ENCODE measurements around the gene CNTN3.

Gene CNTN3

DNA sequence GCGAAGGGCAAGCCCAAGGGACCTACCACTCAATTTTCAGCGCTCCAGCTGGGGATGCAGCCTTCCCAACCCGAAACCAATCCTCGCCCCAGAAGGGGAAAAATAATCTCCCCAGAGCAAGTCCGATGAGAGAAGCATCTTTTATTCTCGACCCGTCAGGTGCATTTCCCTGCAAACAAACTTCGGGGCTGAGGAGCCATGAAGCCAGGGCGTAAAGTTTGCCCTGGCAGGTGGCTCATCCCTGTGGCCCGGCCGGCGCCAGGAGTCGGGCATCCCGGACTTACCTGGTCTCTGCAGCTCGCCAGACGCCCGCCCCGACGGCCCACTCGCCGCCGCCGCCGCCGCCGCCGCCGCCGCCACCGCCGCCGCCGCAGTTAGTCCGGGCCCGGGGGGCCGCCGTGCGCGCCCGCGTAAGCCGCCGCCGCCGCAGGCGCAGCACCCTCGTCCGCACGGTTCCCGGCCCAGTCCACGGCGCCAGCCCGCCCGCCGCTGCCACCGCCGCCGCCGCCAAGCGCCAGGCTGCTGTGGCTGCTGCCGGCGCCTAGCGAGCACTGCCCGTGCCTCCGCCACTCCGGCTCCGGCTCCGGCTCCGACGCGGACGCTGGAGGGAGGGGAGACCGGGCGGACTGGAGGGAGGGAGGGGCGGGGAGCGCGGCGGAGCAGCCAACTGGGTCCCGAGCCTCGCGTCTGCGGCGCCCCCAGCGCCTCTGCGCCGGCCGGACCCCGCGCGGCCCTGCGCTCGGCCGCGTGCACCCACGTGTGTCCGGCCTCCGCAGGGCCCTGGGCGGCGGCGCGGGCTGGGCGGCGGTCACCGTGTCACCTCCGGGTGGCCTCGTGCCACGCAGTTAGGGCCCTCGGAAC, at the start of gene CNTN3:
TSS of gene CNTN3 (minus strand) at position 553 of the 861 bp plus-strand sequence. CDS start 93,547 bp downstream, outside the sequence.
- peak; percentile 58 for DNase-seq (ENCODE audit: low spot score)

DNA sequence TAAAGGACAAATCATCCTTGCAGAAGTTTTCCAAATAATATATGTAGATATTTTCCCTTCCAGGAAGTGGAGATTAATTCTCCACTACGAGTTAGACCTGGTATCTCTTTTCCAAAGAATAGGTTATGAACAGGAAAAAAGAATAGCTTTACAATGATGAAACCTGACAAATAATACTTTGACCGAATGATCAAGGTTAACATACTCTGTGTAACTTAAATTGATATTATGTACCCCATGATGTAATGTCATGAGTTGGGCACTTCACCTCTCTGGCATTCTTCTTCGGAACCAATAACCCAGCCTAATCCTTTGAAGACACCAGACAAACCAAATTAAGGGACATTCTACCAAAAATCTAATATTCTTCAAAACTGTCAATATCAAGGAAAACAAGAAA, 48.7 kb upstream of the CNTN3 start:
- no peak for DNase-seq (ENCODE audit: low spot score)

GRCh38 chr3:74661672-74662071, 47.2 kb upstream of the CNTN3 start:
- peak; percentile 17 for DNase-seq (ENCODE audit: low spot score)

DNA sequence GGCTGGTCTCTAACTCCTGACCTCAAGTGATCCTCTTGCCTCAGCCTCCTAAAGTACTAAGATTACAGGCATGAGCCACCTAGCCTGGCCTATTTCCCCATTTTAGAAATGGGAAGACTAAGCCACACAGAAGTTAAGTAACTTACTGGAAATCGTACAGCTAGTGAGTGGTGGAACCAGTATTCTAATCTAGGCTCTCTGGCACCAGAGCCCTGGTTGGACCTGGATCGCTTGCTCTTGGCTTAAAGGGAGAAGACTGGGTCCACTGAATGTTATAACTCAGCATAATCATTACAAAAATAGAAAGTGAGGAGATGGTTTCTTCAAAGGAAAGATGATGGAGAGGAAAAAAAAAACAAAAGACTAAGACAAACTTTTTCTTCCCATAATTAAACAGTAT, 37.4 kb upstream of the CNTN3 start:
- no peak for DNase-seq (ENCODE audit: low spot score)

GRCh38 chr3:74651292-74651691, 36.8 kb upstream of the CNTN3 start:
- peak; percentile 45 for DNase-seq (ENCODE audit: low spot score)

- DNase-seq (ENCODE audit: low spot score), result no peak
These were observed 33.6 kb upstream of the CNTN3 start for GRCh38 chr3:74648107-74648506.

GRCh38 chr3:74646094-74646493, 31.6 kb upstream of the CNTN3 start:
- DNase-seq (ENCODE audit: low spot score), result no peak

GRCh38 chr3:74643636-74644035, 29.2 kb upstream of the CNTN3 start:
- no peak for DNase-seq (ENCODE audit: low spot score)

GRCh38 chr3:74642876-74643275, 28.4 kb upstream of the CNTN3 start:
- DNase-seq (ENCODE audit: low spot score), result no peak

- peak; percentile 6 for DNase-seq (ENCODE audit: low spot score)
These were observed 25.8 kb upstream of the CNTN3 start for GRCh38 chr3:74640211-74640610.

DNA sequence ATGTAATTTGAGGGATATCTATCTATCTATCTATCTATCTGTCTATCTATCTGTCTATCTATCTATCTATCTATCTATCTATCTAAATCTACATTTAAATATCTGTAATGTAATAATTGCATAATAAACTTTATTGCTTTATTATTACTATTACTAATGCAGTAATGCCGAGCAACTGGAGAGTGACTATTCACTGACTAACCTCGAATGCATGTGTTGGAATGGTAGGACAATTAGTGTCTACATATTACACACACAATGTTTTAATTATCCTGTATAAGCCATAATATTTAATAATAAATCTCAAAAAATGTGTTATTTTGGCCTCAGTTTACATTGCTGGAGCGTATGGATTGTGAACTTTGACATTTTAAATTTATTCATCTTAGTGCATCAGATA, 25.2 kb upstream of the CNTN3 start:
- no peak for DNase-seq (ENCODE audit: low spot score)

DNA sequence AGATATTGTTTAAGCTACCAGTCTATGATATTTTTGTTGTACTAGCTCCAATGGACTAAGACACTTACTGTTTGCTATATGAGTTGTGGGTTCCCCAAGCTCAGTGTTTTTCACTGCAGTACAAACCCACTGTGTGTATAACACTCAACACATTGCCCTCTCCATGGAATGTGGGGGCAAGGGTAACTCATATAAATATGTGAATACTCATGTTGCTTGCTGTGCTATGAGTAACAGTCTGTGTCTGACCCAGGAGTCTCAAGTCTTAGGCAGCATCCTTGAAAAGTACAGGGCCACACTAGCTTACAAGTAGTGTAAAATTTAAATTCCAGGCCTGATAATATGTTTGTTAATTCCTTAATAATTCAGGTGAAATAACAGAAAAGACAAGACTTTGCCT, 22.5 kb upstream of the CNTN3 start:
- DNase-seq (ENCODE audit: low spot score), result peak; percentile 6

GRCh38 chr3:74633021-74633420, 18.6 kb upstream of the CNTN3 start:
- DNase-seq (ENCODE audit: low spot score), result no peak

DNA sequence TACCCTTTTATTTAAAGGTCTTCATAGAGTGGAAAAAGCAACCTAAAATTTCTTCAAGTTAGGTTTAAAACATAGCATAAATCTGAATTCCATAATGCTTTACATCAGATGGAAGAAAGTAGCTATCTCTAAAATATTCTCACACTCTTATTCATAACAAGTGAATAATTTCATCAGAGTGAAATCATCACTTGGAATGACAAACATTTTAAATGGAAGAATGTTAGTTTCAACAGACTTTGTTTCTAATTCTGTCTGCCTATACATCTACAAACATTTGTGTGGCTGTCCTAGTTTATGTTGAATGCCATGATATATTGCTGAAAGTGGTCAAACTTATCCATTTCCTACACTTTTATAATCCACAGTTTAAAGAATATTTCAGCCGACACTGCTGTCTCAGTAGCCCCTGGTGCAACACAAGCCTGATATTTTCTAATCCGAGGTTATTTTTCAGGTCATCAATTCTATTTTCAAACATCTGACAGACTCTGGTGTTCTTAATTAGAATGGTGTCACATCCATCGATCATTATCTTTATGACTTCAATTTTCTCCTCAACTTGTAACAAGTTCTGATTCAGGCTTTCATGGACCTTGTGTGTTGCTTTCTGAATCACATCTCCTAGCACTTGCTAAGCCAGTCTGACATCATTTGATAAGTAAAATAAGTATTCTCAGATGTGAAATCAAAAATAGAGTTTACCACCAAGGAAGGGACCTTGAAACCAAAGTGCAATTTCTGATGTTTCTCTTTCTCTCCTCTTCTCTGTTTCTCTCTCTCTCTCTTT, 17.1 kb upstream of the CNTN3 start:
- no peak for DNase-seq (ENCODE audit: low spot score)

DNA sequence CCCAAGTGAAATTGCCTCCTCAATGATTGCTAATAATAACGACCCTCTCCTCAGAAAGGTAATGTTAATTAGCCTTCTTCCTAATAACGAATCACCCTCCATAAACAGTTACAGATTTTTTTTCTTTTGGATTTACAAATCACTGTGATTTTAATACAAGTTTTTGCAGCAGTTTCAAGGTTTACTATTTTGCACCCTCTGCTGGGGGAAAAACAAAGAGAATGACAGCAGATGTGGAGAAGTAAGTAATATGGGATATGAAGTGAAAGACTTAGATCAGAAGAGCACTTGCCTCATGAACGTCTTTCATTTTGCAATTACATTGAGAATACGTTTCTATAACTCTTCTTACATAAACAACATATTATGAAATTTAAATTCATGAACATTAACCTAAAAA, 16.1 kb upstream of the CNTN3 start:
- DNase-seq (ENCODE audit: low spot score), result peak; percentile 34

GRCh38 chr3:74626011-74626410, 11.6 kb upstream of the CNTN3 start:
- no peak for DNase-seq (ENCODE audit: low spot score)

DNA sequence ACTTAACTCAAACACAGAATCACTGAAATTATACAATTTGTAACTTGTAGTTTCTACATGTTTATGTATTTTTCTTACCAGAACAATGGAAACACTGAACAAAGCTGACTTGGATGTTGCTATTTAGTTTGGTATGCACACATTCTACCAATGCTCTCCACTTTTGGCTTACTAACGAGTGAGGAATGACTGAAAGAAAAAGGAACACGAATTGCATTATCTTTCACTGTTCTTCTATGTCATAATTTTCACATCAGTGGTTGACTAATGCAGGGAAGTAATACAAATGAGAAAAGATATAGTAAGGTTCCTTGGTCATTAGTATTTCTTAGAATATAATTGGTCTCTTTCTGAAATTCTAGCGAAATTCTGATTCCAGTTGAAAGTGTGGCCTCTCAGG, 9.8 kb upstream of the CNTN3 start:
- DNase-seq (ENCODE audit: low spot score), result peak; percentile 28

DNA sequence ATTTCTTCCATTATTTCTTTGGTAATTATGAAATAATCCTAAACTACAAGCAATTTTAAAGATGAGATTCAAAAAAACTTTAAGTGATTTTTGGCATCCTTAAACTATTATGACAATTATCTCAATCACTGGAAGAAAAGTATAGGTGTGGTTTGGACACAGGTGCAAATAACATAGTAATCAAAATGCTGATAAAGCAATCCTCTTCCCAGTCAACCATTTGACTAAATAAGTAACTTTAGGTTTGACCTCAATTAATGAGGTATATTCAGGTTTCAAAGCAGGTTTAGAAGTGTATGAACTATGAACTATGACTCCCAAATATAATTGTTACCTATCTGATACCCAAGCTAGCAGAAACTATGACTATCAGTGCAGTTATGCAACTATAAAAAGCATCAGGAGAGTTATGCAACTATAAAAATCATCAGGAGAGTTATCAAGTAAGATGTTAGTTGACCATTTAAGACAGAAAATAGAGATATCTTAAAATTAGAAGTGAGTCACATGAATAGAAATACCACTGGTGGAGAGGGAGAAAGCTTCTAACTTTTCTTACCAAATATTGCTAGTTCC, 8.9 kb upstream of the CNTN3 start:
- DNase-seq (ENCODE audit: low spot score), result no peak

- DNase-seq (ENCODE audit: low spot score), result no peak
These were observed 7.1 kb upstream of the CNTN3 start for GRCh38 chr3:74621581-74621980.

DNA sequence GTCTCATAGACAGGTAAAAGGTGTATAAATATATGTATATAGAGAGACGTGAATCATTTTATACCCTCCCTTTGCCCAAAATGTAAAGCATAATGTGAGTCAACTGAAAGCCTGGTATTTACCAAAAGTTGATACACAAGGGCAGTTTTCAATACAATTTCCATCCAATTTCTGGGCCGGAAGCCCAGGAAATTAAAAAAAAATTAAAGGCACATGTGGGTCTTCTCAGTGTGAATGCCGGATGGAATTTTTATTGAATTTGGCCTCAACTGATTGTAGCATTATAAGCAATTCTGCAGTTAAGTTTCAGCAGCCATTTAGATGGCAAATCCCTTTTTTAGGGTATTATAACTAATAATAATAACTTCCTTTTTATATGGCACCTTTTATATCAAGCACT, 3.3 kb upstream of the CNTN3 start:
- DNase-seq (ENCODE audit: low spot score), result no peak

DNA sequence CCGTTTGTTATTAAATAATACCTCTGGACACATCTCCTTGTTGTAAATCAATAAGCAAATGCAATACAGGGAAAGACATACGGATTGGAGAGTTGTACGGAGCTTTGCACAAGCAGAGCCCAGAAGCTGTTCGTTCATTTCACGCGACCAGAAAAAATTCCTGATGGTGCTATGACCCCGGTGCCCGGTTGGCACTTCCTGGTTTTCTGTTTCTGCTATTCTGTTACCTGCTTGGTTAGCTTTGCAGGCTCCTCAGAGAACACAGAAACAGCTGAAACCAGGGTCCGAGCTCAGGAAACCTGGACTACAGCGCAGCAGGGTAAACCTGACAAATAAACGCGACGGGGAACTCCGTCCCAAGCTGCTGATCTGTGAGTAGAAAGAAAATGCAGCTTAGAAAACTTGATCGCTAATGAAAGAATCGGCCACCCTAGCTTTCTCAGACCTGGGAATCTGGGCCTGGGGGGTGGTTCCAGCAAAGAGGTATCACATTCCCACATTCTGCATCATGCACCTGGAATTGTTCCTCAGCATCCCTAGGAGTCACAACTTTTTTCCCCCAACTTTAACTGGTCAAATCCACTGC, 845 bp downstream of the CNTN3 start:
- DNase-seq (ENCODE audit: low spot score), result peak; percentile 58

DNA sequence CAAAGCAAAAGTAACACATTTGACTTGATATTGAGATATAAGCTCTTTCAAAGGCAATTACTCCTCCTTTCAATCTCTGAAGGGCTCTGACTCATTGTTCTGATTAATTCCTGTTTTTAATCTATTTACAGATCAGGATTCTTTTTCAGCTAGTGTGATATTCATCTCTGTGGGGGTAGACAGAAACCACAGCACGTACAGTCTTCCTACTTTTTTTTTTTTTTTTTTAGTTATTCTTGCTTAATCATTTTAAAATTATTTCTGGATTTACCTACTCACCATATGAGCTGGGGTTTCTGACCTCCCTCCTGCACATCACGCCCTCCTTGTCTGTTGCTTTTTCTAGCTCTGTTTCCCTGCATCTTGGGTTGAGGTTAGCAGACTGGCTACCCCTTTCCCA, 1.4 kb downstream of the CNTN3 start:
- DNase-seq (ENCODE audit: low spot score), result peak; percentile 60

- DNase-seq (ENCODE audit: low spot score), result no peak
These were observed 3.3 kb downstream of the CNTN3 start for GRCh38 chr3:74611206-74611605.
